ENCODE results near the gene COPS6. TPM values are rescaled to one million over a fixed set of nuclear protein-coding genes. Genes with fewer than 3 reads are reported as not detected.

Gene COPS6
- total and polyA plus RNA-seq, 7 experiments from 2014 or later: 65.7 to 122 (median 89.1) TPM

GRCh38 chr7:100137851-100138760 is 49.3 kb downstream of the COPS6 start:
- Mint-ChIP-seq H3K27ac (peak overlapping the region in 8 of 9 donors; percentile 57 to 90 (median 70)), H3K36me3 (no peaks in the 10 kb centered on the region)
- POLR2A ChIA-PET: interaction anchor here (0.6 to 2.3 kb wide), 13 partner anchors 10 to 536 kb away, joined by 3 to 12 read pairs (median 4); partner anchors contain the start of genes GPC2, LAMTOR4, PVRIG and STAG3

GRCh38 chr7:100141555-100141949 is 52.8 kb downstream of the COPS6 start:
- no peak overlapping the region for H3K27ac ChIP-seq (ENCODE audit: low read depth, low read length)
- H3K9me3 Mint-ChIP-seq: no peaks in the 10 kb centered on the region
- DNase-seq (no peak), ATAC-seq (peak; percentile 26)
- no peak overlapping the region for H3K27ac Mint-ChIP-seq
- peaks cover 0 to 16% (median 13%) of the 10 kb centered on the region in 7 donors for H3K4me1 Mint-ChIP-seq
- intact Hi-C loops (cut with micrococcal nuclease): no loop called here
- no peaks in the 10 kb centered on the region for H3K9me3 ChIP-seq (ENCODE audit: control insufficient read depth in 2 of 3, low read length in 3 of 3)
- POLR2A ChIA-PET: interaction anchor here (0.6 to 1.8 kb wide), 3 partner anchors 13 to 67 kb away, joined by 3 to 15 read pairs (median 3); no protein-coding TSS in a partner anchor
- H3K36me3 ChIP-seq (ENCODE audit: control insufficient read depth in 2 of 3, insufficient read depth in 3 of 3, low read length in 3 of 3): no peaks in the 10 kb centered on the region
- no peak overlapping the region for H3K4me3 ChIP-seq (ENCODE audit: low read length)
- no peaks in the 10 kb centered on the region for H3K36me3 Mint-ChIP-seq
- H3K27me3 ChIP-seq (ENCODE audit: control insufficient read depth in 2 of 2, insufficient read depth in 2 of 2, low read length in 2 of 2): no peaks in the 10 kb centered on the region
- H3K4me1 ChIP-seq (ENCODE audit: control insufficient read depth in 2 of 2, insufficient read depth in 2 of 2, low read length in 2 of 2): peaks cover 0 to 11% of the 10 kb centered on the region in 2 donors
- no peaks in the 10 kb centered on the region for H3K27me3 Mint-ChIP-seq
- H3K4me3 Mint-ChIP-seq: no peak overlapping the region
- CTCF ChIA-PET: interaction anchor here (0.7 to 1.5 kb wide), 3 partner anchors 9 to 42 kb away, joined by 4 read pairs; no protein-coding TSS in a partner anchor

More at GRCh38 chr7:100137851-100138760, 49.3 kb downstream of the COPS6 start:
- H3K4me3 ChIP-seq (ENCODE audit: low read length): peak overlapping the region; percentile 9
- intact Hi-C loops (cut with micrococcal nuclease): loop anchor here in 1 of 2 donors (1.0 kb wide), 1 partner anchor 10 kb away; the partner anchor contains the start of gene LAMTOR4
- no peaks in the 10 kb centered on the region for H3K27me3 ChIP-seq (ENCODE audit: control insufficient read depth in 2 of 2, insufficient read depth in 2 of 2, low read length in 2 of 2)
- peaks cover 0 to 11% of the 10 kb centered on the region in 2 donors for H3K4me1 ChIP-seq (ENCODE audit: control insufficient read depth in 2 of 2, insufficient read depth in 2 of 2, low read length in 2 of 2)
- Mint-ChIP-seq H3K9me3 (no peaks in the 10 kb centered on the region), H3K4me3 (peak overlapping the region in 7 of 10 donors; percentile 1 to 69 (median 54)), H3K27me3 (no peaks in the 10 kb centered on the region), H3K4me1 (peaks cover 0 to 16% (median 13%) of the 10 kb centered on the region in 7 donors)
- H3K9me3 ChIP-seq (ENCODE audit: control insufficient read depth in 2 of 3, low read length in 3 of 3): no peaks in the 10 kb centered on the region
- ATAC-seq: peak; percentile 42
- peak overlapping the region; percentile 28 for H3K27ac ChIP-seq (ENCODE audit: low read depth, low read length)
- peak in 3 of 9 donors; percentile 31 to 41 (median 35) for DNase-seq
- H3K36me3 ChIP-seq (ENCODE audit: control insufficient read depth in 2 of 3, insufficient read depth in 3 of 3, low read length in 3 of 3): no peaks in the 10 kb centered on the region
- CTCF ChIA-PET: interaction anchor here (0.7 to 2.5 kb wide), 9 partner anchors 9 to 224 kb away, joined by 3 to 9 read pairs (median 4); partner anchors contain the start of genes LAMTOR4 and TRAPPC14

Small RNAs within 50 kb of the gene (microRNA-seq; reads per million reads assigned to microRNA genes)
- gene MIR106B (ENCODE audit: borderline microRNAs expressed) (3,194 reads per million, percentile 91 among the genes with 10 or more reads in this experiment), gene MIR25 (ENCODE audit: borderline microRNAs expressed) (937 reads per million, percentile 81 among the genes with 10 or more reads in this experiment), gene MIR93 (ENCODE audit: borderline microRNAs expressed) (2,453 reads per million, percentile 89 among the genes with 10 or more reads in this experiment)

Other genes with a start within 250 kb of the COPS6 start
- gene OR2AE1, start 211.9 kb upstream of the COPS6 start, total RNA-seq: under 1 TPM in 4 of 5 experiments, not detected in 1; 0.41 to 0.70 (median 0.52) TPM
- not detected for gene OR2AE1, start 211.9 kb upstream of the COPS6 start, polyA plus RNA-seq
- gene TRIM4, start 169.4 kb upstream of the COPS6 start, total RNA-seq: 10 to 100 TPM; 30.1 to 75.0 (median 37.6) TPM
- gene TRIM4, start 169.4 kb upstream of the COPS6 start, polyA plus RNA-seq: 10 to 100 TPM; 31.9 to 37.8 TPM
- gene GJC3, start 159.3 kb upstream of the COPS6 start, total RNA-seq: 1 to 10 TPM in 1 of 5 experiments, under 1 TPM in 3, not detected in 1; 0.41 to 1.1 (median 0.58) TPM
- gene GJC3, start 159.3 kb upstream of the COPS6 start, polyA plus RNA-seq: under 1 TPM; 0.61 to 0.92 TPM
- gene AZGP1, start 112.9 kb upstream of the COPS6 start, total RNA-seq: not detected
- gene AZGP1, start 112.9 kb upstream of the COPS6 start, polyA plus RNA-seq: not detected
- 100 to 1,000 TPM in 2 of 5 experiments, 10 to 100 TPM in 3; 54.0 to 103 (median 70.1) TPM for gene ZKSCAN1, start 73.4 kb upstream of the COPS6 start, total RNA-seq
- gene ZKSCAN1, start 73.4 kb upstream of the COPS6 start, polyA plus RNA-seq: 10 to 100 TPM; 47.0 to 55.5 TPM
- gene ZSCAN21, start 39.2 kb upstream of the COPS6 start, total RNA-seq: 10 to 100 TPM in 1 of 5 experiments, 1 to 10 TPM in 4; 3.9 to 10.1 (median 6.2) TPM
- 10 to 100 TPM in 1 of 2 donors, 1 to 10 TPM in 1; 6.8 to 13.4 TPM for gene ZSCAN21, start 39.2 kb upstream of the COPS6 start, polyA plus RNA-seq
- gene ZNF3, start 7.2 kb upstream of the COPS6 start, total RNA-seq: 10 to 100 TPM; 29.1 to 48.0 (median 35.0) TPM
- 10 to 100 TPM; 20.3 to 37.6 TPM for gene ZNF3, start 7.2 kb upstream of the COPS6 start, polyA plus RNA-seq
- 100 to 1,000 TPM in 4 of 5 experiments, 10 to 100 TPM in 1; 80.3 to 263 (median 168) TPM for gene MCM7, start 12.4 kb downstream of the COPS6 start, total RNA-seq
- gene MCM7, start 12.4 kb downstream of the COPS6 start, polyA plus RNA-seq: 10 to 100 TPM; 29.5 to 49.9 TPM
- 10 to 100 TPM in 3 of 5 experiments, 1 to 10 TPM in 2; 7.5 to 13.8 (median 11.0) TPM for gene AP4M1, start 12.7 kb downstream of the COPS6 start, total RNA-seq
- 1 to 10 TPM; 2.6 to 5.1 TPM for gene AP4M1, start 12.7 kb downstream of the COPS6 start, polyA plus RNA-seq
- gene TAF6, start 30.4 kb downstream of the COPS6 start, total RNA-seq: 10 to 100 TPM; 39.5 to 68.1 (median 55.0) TPM
- gene TAF6, start 30.4 kb downstream of the COPS6 start, polyA plus RNA-seq: 10 to 100 TPM; 30.8 to 45.0 TPM
- 10 to 100 TPM; 22.1 to 68.2 (median 40.3) TPM for gene CNPY4, start 30.7 kb downstream of the COPS6 start, total RNA-seq
- 10 to 100 TPM; 21.5 to 22.3 TPM for gene CNPY4, start 30.7 kb downstream of the COPS6 start, polyA plus RNA-seq
- 1 to 10 TPM; 4.5 to 6.3 (median 5.8) TPM for gene MBLAC1, start 38.0 kb downstream of the COPS6 start, total RNA-seq
- gene MBLAC1, start 38.0 kb downstream of the COPS6 start, polyA plus RNA-seq: 1 to 10 TPM; 1.5 to 2.3 TPM
- gene LAMTOR4, start 59.9 kb downstream of the COPS6 start, total RNA-seq: 100 to 1,000 TPM; 132 to 200 (median 173) TPM
- gene LAMTOR4, start 59.9 kb downstream of the COPS6 start, polyA plus RNA-seq: 100 to 1,000 TPM; 550 to 555 TPM
- gene TRAPPC14, start 69.8 kb downstream of the COPS6 start, total RNA-seq: 100 to 1,000 TPM in 1 of 5 experiments, 10 to 100 TPM in 4; 51.8 to 102 (median 70.2) TPM
- gene TRAPPC14, start 69.8 kb downstream of the COPS6 start, polyA plus RNA-seq: 1 to 10 TPM; 3.2 to 5.9 TPM
- gene GAL3ST4, start 79.6 kb downstream of the COPS6 start, total RNA-seq: 10 to 100 TPM in 4 of 5 experiments, 1 to 10 TPM in 1; 4.7 to 26.8 (median 16.7) TPM
- gene GAL3ST4, start 79.6 kb downstream of the COPS6 start, polyA plus RNA-seq: 10 to 100 TPM in 1 of 2 donors, 1 to 10 TPM in 1; 7.4 to 10.8 TPM
- 10 to 100 TPM in 4 of 5 experiments, 1 to 10 TPM in 1; 8.1 to 30.6 (median 18.2) TPM for gene GPC2, start 88.4 kb downstream of the COPS6 start, total RNA-seq
- under 1 TPM; 0.64 to 0.87 TPM for gene GPC2, start 88.4 kb downstream of the COPS6 start, polyA plus RNA-seq
- gene STAG3, start 88.9 kb downstream of the COPS6 start, total RNA-seq: 10 to 100 TPM in 1 of 5 experiments, 1 to 10 TPM in 4; 5.5 to 24.6 (median 9.5) TPM
- 1 to 10 TPM; 2.4 to 6.5 TPM for gene STAG3, start 88.9 kb downstream of the COPS6 start, polyA plus RNA-seq
- 10 to 100 TPM; 32.1 to 88.7 (median 66.2) TPM for gene PVRIG, start 131.0 kb downstream of the COPS6 start, total RNA-seq
- gene PVRIG, start 131.0 kb downstream of the COPS6 start, polyA plus RNA-seq: 10 to 100 TPM; 69.5 to 81.0 TPM
- not detected for gene SPDYE3, start 218.7 kb downstream of the COPS6 start, total RNA-seq
- gene SPDYE3, start 218.7 kb downstream of the COPS6 start, polyA plus RNA-seq: 1 to 10 TPM; 8.5 to 8.7 TPM